ENCODE measurements around the gene ECE1.
A peak's percentile ranks its signal among the peaks of the same experiment; 100 is the strongest.

ECE1 gene

GRCh38 chr1:21294266-21294989, 4.2 kb upstream of the ECE1 start:
- peak overlapping the region; percentile 39 to 42 for H3K27ac ChIP-seq
- H3K9me3 ChIP-seq = no peaks in the 10 kb centered on the region
- no peak overlapping the region for H3K4me3 ChIP-seq
- H3K36me3 ChIP-seq = no peaks in the 10 kb centered on the region
- H3K27me3 ChIP-seq = no peaks in the 10 kb centered on the region
- intact Hi-C loops (cut with DNase I; ENCODE audit: low total_unique reads) = no loop called here
- H3K4me1 ChIP-seq = peaks cover 0 to 95% (median 67%) of the 10 kb centered on the region in 4 donors
- TF ChIP-seq CTCF (IDR thresholded peaks at IDR 0.05) = no peak
- DNase-seq = no peak

- Histone ChIP-seq H3K9me3 (no peaks in the 10 kb centered on the region), H3K4me3 (no peak overlapping the region), H3K27me3 (no peaks in the 10 kb centered on the region), H3K36me3 (no peaks in the 10 kb centered on the region), H3K27ac (peak overlapping the region; percentile 39 to 42), H3K4me1 (peaks cover 0 to 95% (median 70%) of the 10 kb centered on the region in 4 donors)
- intact Hi-C loops (cut with DNase I; ENCODE audit: low total_unique reads) = no loop called here
- no peak for TF ChIP-seq CTCF (IDR thresholded peaks at IDR 0.05)
- DNase-seq = no peak
Observed at GRCh38 chr1:21293537-21294265, 3.4 kb upstream of the ECE1 start.

- no peaks in the 10 kb centered on the region for H3K9me3 ChIP-seq
- intact Hi-C loops (cut with DNase I; ENCODE audit: low total_unique reads) = no loop called here
- no peak overlapping the region for H3K4me3 ChIP-seq
- H3K4me1 ChIP-seq = peaks cover 0 to 94% (median 68%) of the 10 kb centered on the region in 4 donors
- H3K27me3 ChIP-seq = no peaks in the 10 kb centered on the region
- peak overlapping the region in 1 of 2 donors; percentile 10 for H3K27ac ChIP-seq
- TF ChIP-seq CTCF (IDR thresholded peaks at IDR 0.05) = no peak
- no peak for DNase-seq
- no peaks in the 10 kb centered on the region for H3K36me3 ChIP-seq
Observed at GRCh38 chr1:21292984-21293536, 2.8 kb upstream of the ECE1 start.

GRCh38 chr1:21292503-21292983, 2.3 kb upstream of the ECE1 start:
- Histone ChIP-seq H3K4me1 (peaks cover 0 to 89% (median 66%) of the 10 kb centered on the region in 4 donors), H3K4me3 (no peak overlapping the region), H3K9me3 (no peaks in the 10 kb centered on the region), H3K36me3 (no peaks in the 10 kb centered on the region), H3K27ac (peak overlapping the region in 1 of 2 donors; percentile 10), H3K27me3 (no peaks in the 10 kb centered on the region)
- intact Hi-C loops (cut with DNase I; ENCODE audit: low total_unique reads) = no loop called here
- no peak for TF ChIP-seq CTCF (IDR thresholded peaks at IDR 0.05)
- no peak for DNase-seq

GRCh38 chr1:21291964-21292363, 1.7 kb upstream of the ECE1 start:
- Histone ChIP-seq H3K4me3 (no peak overlapping the region), H3K27ac (no peak overlapping the region), H3K9me3 (no peaks in the 10 kb centered on the region), H3K4me1 (peaks cover 0 to 83% (median 61%) of the 10 kb centered on the region in 4 donors), H3K36me3 (no peaks in the 10 kb centered on the region), H3K27me3 (no peaks in the 10 kb centered on the region)
- TF ChIP-seq CTCF (IDR thresholded peaks at IDR 0.05) = no peak
- DNase-seq = no peak
- intact Hi-C loops (cut with DNase I; ENCODE audit: low total_unique reads) = no loop called here
